Kidney epithelial cell (primary cell): ENCODE measurements around the gene ZNF777. TPM values are rescaled to one million over a fixed set of nuclear protein-coding genes. Genes with fewer than 3 reads are reported as not detected.

Source experiments
- DNase-seq: peaks from one replicate; pipeline ENCODE4 v3.0.0-alpha.2; 2010; ENCODE audit warnings: low read depth
- H3K27me3 ChIP-seq: 2 replicates; pipeline ENCODE4 v1.6.0; 2011; ENCODE audit warnings: low read length; ENCODE audit not compliant: control insufficient read depth, insufficient read depth
- H3K36me3 ChIP-seq: 2 replicates; pipeline ENCODE4 v1.5.1; 2011; ENCODE audit warnings: low read length; ENCODE audit not compliant: control insufficient read depth, insufficient read depth
- H3K4me3 ChIP-seq: 2 replicates; pipeline ENCODE4 v1.5.1; 2011; ENCODE audit warnings: low read depth, mild to moderate bottlenecking, control low read depth, low read length
- CTCF ChIP-seq: IDR thresholded peaks from 2 replicates; pipeline ENCODE4 v1.5.1; 2011; ENCODE audit warnings: mild to moderate bottlenecking, moderate library complexity, low read length, control low read depth, inconsistent platforms; ENCODE audit not compliant: insufficient read depth, poor library complexity, severe bottlenecking
- total RNA-seq: library from RNA; depleted of rRNA; stranded (reverse); fragments of >200 nt; gene quantifications from 2 replicates; pipeline ENCODE4 v1.2.3, GENCODE V29; 2015

The ZNF777 gene
- total RNA-seq, 1 donor from 2014 or later = 14.4 TPM

- Histone ChIP-seq H3K4me3 (no peak overlapping the region), H3K27me3 (no peaks in the 10 kb centered on the region), H3K36me3 (peaks cover 2% of the 10 kb centered on the region)
- DNase-seq = no peak
- TF ChIP-seq CTCF = no peak
These were observed 28.7 kb downstream of the ZNF777 start for GRCh38 chr7:149432121-149432691.

DNA sequence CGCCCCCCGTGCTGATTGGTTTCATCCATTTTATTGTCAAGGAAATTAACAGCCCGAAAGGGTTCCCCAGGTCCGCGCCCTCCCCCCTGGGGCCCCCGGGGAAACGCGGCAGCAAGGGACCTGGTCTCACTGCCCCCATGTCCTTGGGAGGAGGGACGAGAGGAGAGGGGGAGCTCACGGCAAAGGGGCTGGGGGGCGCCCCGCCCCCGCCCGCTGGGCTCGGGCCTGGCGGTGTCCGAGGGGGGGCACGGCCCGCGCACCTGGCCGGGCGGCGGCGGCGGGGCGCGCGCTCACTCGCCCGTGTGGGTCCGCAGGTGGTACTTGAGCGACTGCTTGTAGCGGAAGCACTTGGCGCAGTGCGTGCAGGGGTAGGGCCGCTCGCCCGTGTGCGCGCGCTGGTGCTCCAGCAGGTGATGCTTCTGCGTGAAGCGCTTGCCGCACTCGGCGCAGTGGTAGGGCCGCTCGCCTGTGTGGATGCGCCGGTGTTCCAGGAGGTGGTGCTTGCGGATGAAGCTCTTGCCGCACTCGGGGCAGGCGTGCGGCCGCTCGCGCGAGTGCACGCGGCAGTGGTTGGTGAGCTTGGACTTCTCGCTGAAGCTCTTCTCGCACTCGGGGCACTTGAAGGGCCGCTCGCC is 29.3 kb downstream of the ZNF777 start:
- no peak overlapping the region for H3K4me3 ChIP-seq
- TF ChIP-seq CTCF = no peak
- no peaks in the 10 kb centered on the region for H3K27me3 ChIP-seq
- DNase-seq = no peak
- H3K36me3 ChIP-seq = peaks cover 2% of the 10 kb centered on the region

- H3K36me3 ChIP-seq = no peaks in the 10 kb centered on the region
- H3K4me3 ChIP-seq = no peak overlapping the region
- no peak for DNase-seq
- H3K27me3 ChIP-seq = no peaks in the 10 kb centered on the region
- no peak for TF ChIP-seq CTCF
These were observed 30.7 kb downstream of the ZNF777 start for GRCh38 chr7:149430192-149430591.

GRCh38 chr7:149427893-149428292 is 33.0 kb downstream of the ZNF777 start:
- no peak for DNase-seq
- Histone ChIP-seq H3K27me3 (peaks cover 9% of the 10 kb centered on the region), H3K4me3 (no peak overlapping the region), H3K36me3 (no peaks in the 10 kb centered on the region)
- TF ChIP-seq CTCF = no peak

- DNase-seq = no peak
- Histone ChIP-seq H3K4me3 (no peak overlapping the region), H3K36me3 (no peaks in the 10 kb centered on the region), H3K27me3 (peaks cover 12% of the 10 kb centered on the region)
- no peak for TF ChIP-seq CTCF
These were observed 33.7 kb downstream of the ZNF777 start for GRCh38 chr7:149427096-149427680.
